Measurements from ENCODE around the gene INIP. TPM values are rescaled to one million over a fixed set of nuclear protein-coding genes. Genes with fewer than 3 reads are reported as not detected.

Gene INIP
- total and polyA plus RNA-seq, 2 of the 13 experiments (the other 11 are each of a cell fraction or from before 2014, with no cell fraction given): 13.6 to 28.6 TPM

DNA sequence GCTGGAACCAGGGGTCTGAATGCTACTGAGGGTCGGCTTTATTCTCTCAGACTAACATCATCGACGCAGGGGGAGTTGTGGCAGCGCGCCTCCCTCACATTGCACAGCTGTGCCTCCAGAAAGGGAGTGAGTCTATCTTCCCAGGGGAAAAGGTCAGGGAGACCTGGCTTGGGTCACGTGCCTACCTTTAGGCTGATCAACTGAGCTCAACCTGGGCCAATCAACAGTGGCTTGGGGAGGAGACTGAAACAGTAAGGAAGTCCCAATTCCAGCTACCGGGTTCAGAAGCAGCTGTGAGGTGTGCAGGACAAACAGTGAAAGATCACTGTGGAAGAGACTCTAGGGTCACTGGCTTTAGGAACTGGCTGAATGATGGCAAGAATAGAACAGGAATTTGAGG, 46.9 kb upstream of the INIP start (continued):
- TF ChIP-seq, protein P1, sequence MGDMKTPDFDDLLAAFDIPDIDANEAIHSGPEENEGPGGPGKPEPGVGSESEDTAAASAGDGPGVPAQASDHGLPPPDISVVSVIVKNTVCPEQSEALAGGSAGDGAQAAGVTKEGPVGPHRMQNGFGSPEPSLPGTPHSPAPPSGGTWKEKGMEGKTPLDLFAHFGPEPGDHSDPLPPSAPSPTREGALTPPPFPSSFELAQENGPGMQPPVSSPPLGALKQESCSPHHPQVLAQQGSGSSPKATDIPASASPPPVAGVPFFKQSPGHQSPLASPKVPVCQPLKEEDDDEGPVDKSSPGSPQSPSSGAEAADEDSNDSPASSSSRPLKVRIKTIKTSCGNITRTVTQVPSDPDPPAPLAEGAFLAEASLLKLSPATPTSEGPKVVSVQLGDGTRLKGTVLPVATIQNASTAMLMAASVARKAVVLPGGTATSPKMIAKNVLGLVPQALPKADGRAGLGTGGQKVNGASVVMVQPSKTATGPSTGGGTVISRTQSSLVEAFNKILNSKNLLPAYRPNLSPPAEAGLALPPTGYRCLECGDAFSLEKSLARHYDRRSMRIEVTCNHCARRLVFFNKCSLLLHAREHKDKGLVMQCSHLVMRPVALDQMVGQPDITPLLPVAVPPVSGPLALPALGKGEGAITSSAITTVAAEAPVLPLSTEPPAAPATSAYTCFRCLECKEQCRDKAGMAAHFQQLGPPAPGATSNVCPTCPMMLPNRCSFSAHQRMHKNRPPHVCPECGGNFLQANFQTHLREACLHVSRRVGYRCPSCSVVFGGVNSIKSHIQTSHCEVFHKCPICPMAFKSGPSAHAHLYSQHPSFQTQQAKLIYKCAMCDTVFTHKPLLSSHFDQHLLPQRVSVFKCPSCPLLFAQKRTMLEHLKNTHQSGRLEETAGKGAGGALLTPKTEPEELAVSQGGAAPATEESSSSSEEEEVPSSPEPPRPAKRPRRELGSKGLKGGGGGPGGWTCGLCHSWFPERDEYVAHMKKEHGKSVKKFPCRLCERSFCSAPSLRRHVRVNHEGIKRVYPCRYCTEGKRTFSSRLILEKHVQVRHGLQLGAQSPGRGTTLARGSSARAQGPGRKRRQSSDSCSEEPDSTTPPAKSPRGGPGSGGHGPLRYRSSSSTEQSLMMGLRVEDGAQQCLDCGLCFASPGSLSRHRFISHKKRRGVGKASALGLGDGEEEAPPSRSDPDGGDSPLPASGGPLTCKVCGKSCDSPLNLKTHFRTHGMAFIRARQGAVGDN (CRISPR knock-in tag; IDR thresholded peaks at IDR 0.05): peak; percentile 36; the same call in 1 of the 2 replicates
- TF ChIP-seq, protein P2, sequence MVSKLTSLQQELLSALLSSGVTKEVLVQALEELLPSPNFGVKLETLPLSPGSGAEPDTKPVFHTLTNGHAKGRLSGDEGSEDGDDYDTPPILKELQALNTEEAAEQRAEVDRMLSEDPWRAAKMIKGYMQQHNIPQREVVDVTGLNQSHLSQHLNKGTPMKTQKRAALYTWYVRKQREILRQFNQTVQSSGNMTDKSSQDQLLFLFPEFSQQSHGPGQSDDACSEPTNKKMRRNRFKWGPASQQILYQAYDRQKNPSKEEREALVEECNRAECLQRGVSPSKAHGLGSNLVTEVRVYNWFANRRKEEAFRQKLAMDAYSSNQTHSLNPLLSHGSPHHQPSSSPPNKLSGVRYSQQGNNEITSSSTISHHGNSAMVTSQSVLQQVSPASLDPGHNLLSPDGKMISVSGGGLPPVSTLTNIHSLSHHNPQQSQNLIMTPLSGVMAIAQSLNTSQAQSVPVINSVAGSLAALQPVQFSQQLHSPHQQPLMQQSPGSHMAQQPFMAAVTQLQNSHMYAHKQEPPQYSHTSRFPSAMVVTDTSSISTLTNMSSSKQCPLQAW (CRISPR knock-in tag; IDR thresholded peaks at IDR 0.05): peak; percentile 49
- no peak for TF ChIP-seq PAWR (CRISPR knock-in tag; IDR thresholded peaks at IDR 0.05; ENCODE audit: borderline replicate concordance)
- TF ChIP-seq ARHGAP35 (CRISPR knock-in tag; IDR thresholded peaks at IDR 0.05; ENCODE audit: borderline replicate concordance): peak; percentile 52; the same call in 1 of the 2 replicates
- TF ChIP-seq PPARG (CRISPR knock-in tag; conservative IDR thresholded peaks at IDR 0.05): peak; percentile 56; the same call in 1 of the 2 replicates
- TF ChIP-seq, protein P3, sequence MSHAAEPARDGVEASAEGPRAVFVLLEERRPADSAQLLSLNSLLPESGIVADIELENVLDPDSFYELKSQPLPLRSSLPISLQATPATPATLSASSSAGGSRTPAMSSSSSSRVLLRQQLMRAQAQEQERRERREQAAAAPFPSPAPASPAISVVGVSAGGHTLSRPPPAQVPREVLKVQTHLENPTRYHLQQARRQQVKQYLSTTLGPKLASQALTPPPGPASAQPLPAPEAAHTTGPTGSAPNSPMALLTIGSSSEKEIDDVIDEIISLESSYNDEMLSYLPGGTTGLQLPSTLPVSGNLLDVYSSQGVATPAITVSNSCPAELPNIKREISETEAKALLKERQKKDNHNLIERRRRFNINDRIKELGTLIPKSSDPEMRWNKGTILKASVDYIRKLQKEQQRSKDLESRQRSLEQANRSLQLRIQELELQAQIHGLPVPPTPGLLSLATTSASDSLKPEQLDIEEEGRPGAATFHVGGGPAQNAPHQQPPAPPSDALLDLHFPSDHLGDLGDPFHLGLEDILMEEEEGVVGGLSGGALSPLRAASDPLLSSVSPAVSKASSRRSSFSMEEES (CRISPR knock-in tag; IDR thresholded peaks at IDR 0.05): peak; percentile 68; the same call in 1 of the 2 replicates
- TF ChIP-seq, protein P4, sequence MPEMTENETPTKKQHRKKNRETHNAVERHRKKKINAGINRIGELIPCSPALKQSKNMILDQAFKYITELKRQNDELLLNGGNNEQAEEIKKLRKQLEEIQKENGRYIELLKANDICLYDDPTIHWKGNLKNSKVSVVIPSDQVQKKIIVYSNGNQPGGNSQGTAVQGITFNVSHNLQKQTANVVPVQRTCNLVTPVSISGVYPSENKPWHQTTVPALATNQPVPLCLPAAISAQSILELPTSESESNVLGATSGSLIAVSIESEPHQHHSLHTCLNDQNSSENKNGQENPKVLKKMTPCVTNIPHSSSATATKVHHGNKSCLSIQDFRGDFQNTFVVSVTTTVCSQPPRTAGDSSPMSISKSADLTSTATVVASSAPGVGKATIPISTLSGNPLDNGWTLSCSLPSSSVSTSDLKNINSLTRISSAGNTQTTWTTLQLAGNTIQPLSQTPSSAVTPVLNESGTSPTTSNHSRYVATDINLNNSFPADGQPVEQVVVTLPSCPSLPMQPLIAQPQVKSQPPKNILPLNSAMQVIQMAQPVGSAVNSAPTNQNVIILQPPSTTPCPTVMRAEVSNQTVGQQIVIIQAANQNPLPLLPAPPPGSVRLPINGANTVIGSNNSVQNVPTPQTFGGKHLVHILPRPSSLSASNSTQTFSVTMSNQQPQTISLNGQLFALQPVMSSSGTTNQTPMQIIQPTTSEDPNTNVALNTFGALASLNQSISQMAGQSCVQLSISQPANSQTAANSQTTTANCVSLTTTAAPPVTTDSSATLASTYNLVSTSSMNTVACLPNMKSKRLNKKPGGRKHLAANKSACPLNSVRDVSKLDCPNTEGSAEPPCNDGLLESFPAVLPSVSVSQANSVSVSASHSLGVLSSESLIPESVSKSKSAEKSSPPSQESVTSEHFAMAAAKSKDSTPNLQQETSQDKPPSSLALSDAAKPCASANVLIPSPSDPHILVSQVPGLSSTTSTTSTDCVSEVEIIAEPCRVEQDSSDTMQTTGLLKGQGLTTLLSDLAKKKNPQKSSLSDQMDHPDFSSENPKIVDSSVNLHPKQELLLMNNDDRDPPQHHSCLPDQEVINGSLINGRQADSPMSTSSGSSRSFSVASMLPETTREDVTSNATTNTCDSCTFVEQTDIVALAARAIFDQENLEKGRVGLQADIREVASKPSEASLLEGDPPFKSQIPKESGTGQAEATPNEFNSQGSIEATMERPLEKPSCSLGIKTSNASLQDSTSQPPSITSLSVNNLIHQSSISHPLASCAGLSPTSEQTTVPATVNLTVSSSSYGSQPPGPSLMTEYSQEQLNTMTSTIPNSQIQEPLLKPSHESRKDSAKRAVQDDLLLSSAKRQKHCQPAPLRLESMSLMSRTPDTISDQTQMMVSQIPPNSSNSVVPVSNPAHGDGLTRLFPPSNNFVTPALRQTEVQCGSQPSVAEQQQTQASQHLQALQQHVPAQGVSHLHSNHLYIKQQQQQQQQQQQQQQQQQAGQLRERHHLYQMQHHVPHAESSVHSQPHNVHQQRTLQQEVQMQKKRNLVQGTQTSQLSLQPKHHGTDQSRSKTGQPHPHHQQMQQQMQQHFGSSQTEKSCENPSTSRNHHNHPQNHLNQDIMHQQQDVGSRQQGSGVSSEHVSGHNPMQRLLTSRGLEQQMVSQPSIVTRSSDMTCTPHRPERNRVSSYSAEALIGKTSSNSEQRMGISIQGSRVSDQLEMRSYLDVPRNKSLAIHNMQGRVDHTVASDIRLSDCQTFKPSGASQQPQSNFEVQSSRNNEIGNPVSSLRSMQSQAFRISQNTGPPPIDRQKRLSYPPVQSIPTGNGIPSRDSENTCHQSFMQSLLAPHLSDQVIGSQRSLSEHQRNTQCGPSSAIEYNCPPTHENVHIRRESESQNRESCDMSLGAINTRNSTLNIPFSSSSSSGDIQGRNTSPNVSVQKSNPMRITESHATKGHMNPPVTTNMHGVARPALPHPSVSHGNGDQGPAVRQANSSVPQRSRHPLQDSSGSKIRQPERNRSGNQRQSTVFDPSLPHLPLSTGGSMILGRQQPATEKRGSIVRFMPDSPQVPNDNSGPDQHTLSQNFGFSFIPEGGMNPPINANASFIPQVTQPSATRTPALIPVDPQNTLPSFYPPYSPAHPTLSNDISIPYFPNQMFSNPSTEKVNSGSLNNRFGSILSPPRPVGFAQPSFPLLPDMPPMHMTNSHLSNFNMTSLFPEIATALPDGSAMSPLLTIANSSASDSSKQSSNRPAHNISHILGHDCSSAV (CRISPR knock-in tag; IDR thresholded peaks at IDR 0.05; ENCODE audit: borderline replicate concordance): no peak
- peak; percentile 90 for TF ChIP-seq POGZ (CRISPR knock-in tag; IDR thresholded peaks at IDR 0.05)
- 0 out of 2 replicates have a peak, but pooled peaks have one; percentile 28 for TF ChIP-seq ZNF232 (CRISPR knock-in tag; IDR thresholded peaks at IDR 0.05; ENCODE audit: borderline replicate concordance)
- TF ChIP-seq POLR2AphosphoS2 (IDR thresholded peaks at IDR 0.05; ENCODE audit: low read depth, low read length): no peak
- TF ChIP-seq ZNF292 (CRISPR knock-in tag; IDR thresholded peaks at IDR 0.05; ENCODE audit: borderline replicate concordance, low read depth): peak; percentile 57; the same call in 1 of the 2 replicates
- peak; percentile 82 for TF ChIP-seq ELF1 (CRISPR knock-in tag; IDR thresholded peaks at IDR 0.05)
- TF ChIP-seq BHLHE40 (IDR thresholded peaks at IDR 0.05; ENCODE audit: low read length): peak; percentile 93
- TF ChIP-seq CC2D1A (CRISPR knock-in tag; IDR thresholded peaks at IDR 0.05): no peak
